ENCODE results near the gene THSD4. TPM values are rescaled to one million over a fixed set of nuclear protein-coding genes. Genes with fewer than 3 reads are reported as not detected.
A peak's percentile ranks its signal among the peaks of the same experiment; 100 is the strongest.

THSD4 gene
- polyA plus RNA-seq, 2 of the 4 experiments (the other 2 are of a cell fraction): 15.8 to 40.7 TPM

DNA sequence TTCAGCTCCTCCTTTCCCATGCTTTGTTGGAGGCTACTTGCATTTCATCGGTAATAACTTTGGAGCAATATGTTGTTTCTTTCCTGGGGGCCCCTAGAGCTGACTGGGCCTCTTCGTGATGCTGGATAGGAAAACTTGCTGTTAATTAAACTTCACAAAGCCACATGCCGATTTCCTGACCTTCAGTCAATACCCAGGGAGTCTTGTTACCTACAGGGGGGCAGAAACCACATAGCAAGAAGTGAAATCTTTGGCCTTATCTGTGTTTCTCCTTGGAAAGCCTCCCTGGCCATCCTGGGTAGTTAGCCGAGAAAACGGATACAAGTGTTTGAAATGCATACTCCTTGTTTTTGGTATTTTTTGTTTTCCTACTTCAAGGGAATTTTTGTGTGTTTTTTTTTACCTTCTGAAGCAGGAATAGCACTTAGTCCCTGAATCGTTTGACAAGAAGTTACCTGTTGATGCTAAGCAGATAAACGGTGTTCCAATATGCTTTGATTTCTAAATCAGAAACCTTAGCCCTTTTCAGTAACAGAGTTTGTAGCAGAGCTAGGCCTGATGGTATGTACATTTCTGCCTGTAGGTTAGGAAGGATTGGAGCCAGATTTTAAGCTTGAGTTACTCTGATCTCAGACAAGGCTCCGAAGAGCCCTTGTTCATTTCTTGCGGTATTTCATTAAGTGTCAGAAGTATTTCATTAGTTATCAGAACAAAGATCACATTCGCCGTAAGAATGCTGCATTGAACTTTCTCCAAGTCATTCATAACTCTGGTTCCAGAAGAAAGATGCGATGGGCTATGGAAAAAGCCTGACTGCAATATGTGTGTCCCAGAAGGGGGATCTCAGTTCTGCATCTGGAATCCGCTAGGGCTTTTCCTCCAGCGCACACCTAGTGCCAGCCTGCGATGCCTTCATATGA is 111.5 kb downstream of the THSD4 start:
- no peaks in the 10 kb centered on the region for H3K9me3 ChIP-seq
- 0 out of 6 replicates have a peak overlapping the region, but pooled peaks of 1 of the 2 experiments have one; percentile 26 for H3K27ac ChIP-seq
- H3K4me3 ChIP-seq: no peak overlapping the region
- TF ChIP-seq NR3C1 (IDR thresholded peaks at IDR 0.05): no peak
- no peak for TF ChIP-seq RCOR1 (IDR thresholded peaks at IDR 0.05; ENCODE audit: low read depth, low read length)
- ATAC-seq: no peak
- ChIA-PET CTCF (interaction anchor here (0.7 to 1.0 kb wide), 2 partner anchors 13 to 331 kb away, joined by 3 read pairs; no protein-coding TSS in a partner anchor), POLR2A (no interaction called here)
- H3K4me1 ChIP-seq: no peaks in the 10 kb centered on the region
- DNase-seq (ENCODE audit: low read depth in 1 of 2, low spot score in 1 of 2): no peak
- no peak overlapping the region for H3K4me2 ChIP-seq
- FAIRE-seq: peak; percentile 79
- 89% methylated on average over 15 of the region's 15 CpGs for WGBS (ENCODE audit: missing lambda C conversion rate)

DNA sequence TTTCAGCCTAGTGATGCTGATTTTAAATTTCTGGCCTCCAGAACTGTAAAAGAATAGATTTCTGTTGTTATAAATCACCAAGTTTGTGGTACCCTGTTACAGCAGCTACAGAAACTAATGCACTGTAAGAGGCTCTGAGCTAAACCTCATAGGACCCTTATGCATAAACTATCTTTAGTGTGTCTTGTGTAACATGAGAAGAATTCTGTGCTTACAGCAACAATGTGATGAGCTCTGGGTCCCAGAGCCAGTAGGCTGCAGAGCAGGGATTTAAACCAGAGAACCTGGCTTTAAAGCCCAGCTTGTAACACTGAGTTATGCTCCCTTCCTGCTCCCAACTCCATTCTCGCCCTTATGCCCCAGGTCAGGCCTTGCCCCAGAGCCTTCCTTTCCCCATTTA is 113.1 kb downstream of the THSD4 start:
- 94% methylated on average over 1 of the region's 1 CpG for WGBS (ENCODE audit: missing lambda C conversion rate)
- no peaks in the 10 kb centered on the region for H3K9me3 ChIP-seq
- no peak overlapping the region for H3K4me3 ChIP-seq
- FAIRE-seq (no peak), DNase-seq (ENCODE audit: low read depth in 1 of 2, low spot score in 1 of 2) (no peak), ATAC-seq (no peak)
- no peak overlapping the region for H3K27ac ChIP-seq
- no peak overlapping the region for H3K4me2 ChIP-seq
- TF ChIP-seq, protein P1, sequence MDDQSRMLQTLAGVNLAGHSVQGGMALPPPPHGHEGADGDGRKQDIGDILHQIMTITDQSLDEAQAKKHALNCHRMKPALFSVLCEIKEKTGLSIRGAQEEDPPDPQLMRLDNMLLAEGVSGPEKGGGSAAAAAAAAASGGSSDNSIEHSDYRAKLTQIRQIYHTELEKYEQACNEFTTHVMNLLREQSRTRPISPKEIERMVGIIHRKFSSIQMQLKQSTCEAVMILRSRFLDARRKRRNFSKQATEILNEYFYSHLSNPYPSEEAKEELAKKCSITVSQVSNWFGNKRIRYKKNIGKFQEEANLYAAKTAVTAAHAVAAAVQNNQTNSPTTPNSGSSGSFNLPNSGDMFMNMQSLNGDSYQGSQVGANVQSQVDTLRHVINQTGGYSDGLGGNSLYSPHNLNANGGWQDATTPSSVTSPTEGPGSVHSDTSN (IDR thresholded peaks at IDR 0.05): no peak
- no peak for TF ChIP-seq ZFP36 (IDR thresholded peaks at IDR 0.05; ENCODE audit: borderline replicate concordance, partially characterized antibody)
- no peak for TF ChIP-seq HOXA7 (CRISPR knock-in tag; IDR thresholded peaks at IDR 0.05)
- no peak for TF ChIP-seq CBX8 (IDR thresholded peaks at IDR 0.05)
- no peak for TF ChIP-seq NPAS2 (CRISPR knock-in tag; IDR thresholded peaks at IDR 0.05; ENCODE audit: borderline replicate concordance)
- no peak for TF ChIP-seq ESRRA (IDR thresholded peaks at IDR 0.05; ENCODE audit: borderline replicate concordance, low read length)
- no peak for TF ChIP-seq REST (IDR thresholded peaks at IDR 0.05)
- TF ChIP-seq SREBF2 (IDR thresholded peaks at IDR 0.05): no peak
- TF ChIP-seq HOXB13 (CRISPR knock-in tag; IDR thresholded peaks at IDR 0.05; ENCODE audit: low read depth): no peak
- no peak for TF ChIP-seq TFCP2L1 (CRISPR knock-in tag; IDR thresholded peaks at IDR 0.05)
- ChIA-PET POLR2A (no interaction called here), CTCF (interaction anchor here (0.9 to 1.3 kb wide), 3 partner anchors 54 to 184 kb away, joined by 3 read pairs; no protein-coding TSS in a partner anchor)
- no peaks in the 10 kb centered on the region for H3K4me1 ChIP-seq

DNA sequence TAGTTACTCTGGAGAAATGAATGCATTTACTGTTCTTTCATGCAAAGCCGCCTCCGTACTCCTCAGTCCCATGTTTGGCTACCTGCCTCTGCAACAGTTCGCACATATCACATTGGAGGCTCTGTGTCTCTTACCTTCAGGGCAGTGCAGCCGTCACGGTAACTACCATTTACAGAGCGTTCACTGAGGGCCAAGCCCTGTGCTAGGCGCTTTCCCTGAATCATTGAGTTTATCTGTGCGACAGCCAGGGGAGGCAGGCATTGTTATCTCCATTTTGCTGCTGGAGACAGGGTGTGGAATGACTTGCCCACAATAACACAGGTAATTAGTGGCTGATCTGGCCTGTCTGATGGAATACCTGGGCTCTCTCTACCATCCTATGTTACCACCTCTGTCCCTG is 115.0 kb downstream of the THSD4 start:
- DNase-seq (ENCODE audit: low read depth in 1 of 2, low spot score in 1 of 2) (no peak), ATAC-seq (no peak), FAIRE-seq (no peak)
- WGBS (ENCODE audit: missing lambda C conversion rate): 96% methylated on average over 8 of the region's 8 CpGs
- ChIA-PET POLR2A (no interaction called here), CTCF (no interaction called here)
- H3K9me3 ChIP-seq: no peaks in the 10 kb centered on the region
- no peak overlapping the region for H3K27ac ChIP-seq
- no peak for TF ChIP-seq KDM1A (IDR thresholded peaks at IDR 0.05; ENCODE audit: low read depth)
- no peak for TF ChIP-seq SREBF2 (IDR thresholded peaks at IDR 0.05)
- TF ChIP-seq POLR2A (IDR thresholded peaks at IDR 0.05; ENCODE audit: low read length): no peak
- no peak for TF ChIP-seq GATA3 (IDR thresholded peaks at IDR 0.05; ENCODE audit: borderline replicate concordance)
- TF ChIP-seq KDM5A (IDR thresholded peaks at IDR 0.05): no peak
- no peak for TF ChIP-seq NPAS2 (CRISPR knock-in tag; IDR thresholded peaks at IDR 0.05; ENCODE audit: borderline replicate concordance)
- H3K4me2 ChIP-seq: no peak overlapping the region
- no peak overlapping the region for H3K4me3 ChIP-seq
- no peaks in the 10 kb centered on the region for H3K4me1 ChIP-seq

Data from A549 (cell line).